Glomerular endothelial cell (primary cell): ENCODE measurements around the gene SPCS1. TPM values are rescaled to one million over a fixed set of nuclear protein-coding genes. Genes with fewer than 3 reads are reported as not detected.
A peak's percentile ranks its signal among the peaks of the same experiment; 100 is the strongest.
"Not testable (repeated sequence)": the region's sequence is repeated elsewhere in the genome, so short reads cannot be mapped to it uniquely, and the experiment has no call there.

Source experiments
- DNase-seq: peaks from one replicate; pipeline ENCODE4 v3.0.0-alpha.2; 2011; ENCODE audit warnings: low read depth, low spot score; ENCODE audit errors: extremely low read depth
- total RNA-seq: library from RNA; depleted of rRNA; stranded (reverse); fragments of >200 nt; gene quantifications from 2 replicates; pipeline ENCODE4 v1.2.3, GENCODE V29; 2015

SPCS1 gene
- total RNA-seq: 156 and 169 TPM in 2 replicates

DNA sequence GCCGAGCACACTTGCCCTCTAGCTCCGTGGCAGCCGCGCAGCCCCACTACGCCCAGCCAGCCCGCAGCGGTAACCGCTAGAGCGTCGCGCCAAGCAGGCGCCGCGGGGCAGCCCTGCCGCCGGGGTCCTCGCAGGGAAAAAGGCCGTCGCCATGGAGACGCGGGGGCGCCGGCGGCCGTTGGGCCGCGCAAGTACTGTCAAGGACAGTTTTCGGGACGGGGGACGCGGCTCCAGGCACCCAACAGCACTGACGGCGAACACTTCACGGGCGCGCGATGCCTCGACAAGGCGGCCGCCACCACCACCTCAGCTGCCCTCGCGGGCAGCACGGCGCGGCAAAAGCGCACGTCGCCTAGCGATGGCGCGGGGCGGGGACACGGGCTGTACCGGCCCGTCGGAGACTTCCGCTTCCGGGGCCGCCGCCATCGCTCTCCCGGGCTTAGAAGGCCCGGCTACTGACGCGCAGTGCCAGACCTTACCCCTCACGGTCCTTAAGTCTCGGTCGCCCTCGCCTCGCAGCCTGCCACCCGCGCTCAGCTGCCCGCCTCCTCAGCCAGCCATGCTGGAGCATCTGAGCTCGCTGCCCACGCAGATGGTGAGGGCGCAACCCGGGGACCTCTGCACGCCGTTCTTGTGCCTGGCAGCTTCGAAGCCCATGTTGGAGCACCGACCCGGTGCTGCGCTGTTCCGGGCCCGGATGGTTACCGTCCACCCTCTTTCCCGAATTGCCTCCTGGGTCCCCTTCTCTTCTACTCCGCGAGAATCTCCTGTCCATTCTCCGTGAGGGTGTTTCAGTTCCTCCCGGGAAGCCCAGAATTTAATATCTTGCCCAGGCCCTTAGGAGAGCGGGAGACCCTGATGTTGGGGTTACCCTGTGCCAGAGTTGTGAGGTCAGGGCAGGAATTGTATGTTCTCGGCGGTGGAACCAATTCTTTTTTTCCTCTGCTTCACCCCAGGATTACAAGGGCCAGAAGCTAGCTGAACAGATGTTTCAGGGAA lies at the start of gene SPCS1, which contains the start of gene GLT8D1:
SPCS1 (plus strand) TSS at position 419 of the 999 bp plus-strand sequence; CDS start at position 560, 141 bp downstream.
GLT8D1 (minus strand) TSS at position 104 of the 999 bp plus-strand sequence. CDS start 5,331 bp downstream, outside the sequence.
- no peak for DNase-seq

DNA sequence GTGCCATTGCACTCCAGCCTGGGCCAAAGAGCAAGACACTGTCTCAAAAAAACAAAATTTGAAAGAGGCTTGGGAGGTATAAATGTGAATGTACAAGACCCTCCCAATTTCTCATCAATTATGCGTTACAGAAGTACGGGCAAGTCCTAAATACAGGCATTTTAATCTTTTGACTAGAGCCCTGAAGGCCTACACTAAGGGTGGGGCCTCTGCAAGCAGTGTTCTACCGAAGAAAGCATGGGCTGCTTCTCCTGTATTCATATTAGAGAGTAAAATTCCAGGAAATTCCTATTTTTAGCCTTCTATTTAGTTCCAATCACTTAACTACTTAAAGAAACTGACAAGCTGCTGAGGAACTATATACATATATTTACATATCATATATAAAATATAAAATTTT lies 45.9 kb upstream of the SPCS1 start:
- no peak for DNase-seq

DNA sequence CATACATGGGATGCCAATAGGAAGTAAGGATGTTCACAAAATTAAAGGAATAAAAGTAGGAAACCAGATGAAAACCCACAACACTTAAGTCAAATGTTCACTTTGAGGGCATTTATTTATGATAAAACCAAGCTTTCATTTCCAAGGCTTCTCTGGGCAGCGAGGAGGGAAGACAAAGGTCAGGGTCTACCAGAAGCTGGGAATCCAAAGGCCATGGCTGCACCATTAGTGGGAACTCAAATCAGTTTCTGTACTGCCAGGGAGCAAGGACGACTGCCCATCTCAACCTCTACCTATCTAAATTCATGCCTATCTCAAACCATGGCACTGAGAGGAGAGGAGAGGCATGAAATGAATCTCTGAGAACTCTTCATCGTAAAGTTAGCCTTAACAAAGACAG lies 42.8 kb upstream of the SPCS1 start:
- no peak for DNase-seq

DNA sequence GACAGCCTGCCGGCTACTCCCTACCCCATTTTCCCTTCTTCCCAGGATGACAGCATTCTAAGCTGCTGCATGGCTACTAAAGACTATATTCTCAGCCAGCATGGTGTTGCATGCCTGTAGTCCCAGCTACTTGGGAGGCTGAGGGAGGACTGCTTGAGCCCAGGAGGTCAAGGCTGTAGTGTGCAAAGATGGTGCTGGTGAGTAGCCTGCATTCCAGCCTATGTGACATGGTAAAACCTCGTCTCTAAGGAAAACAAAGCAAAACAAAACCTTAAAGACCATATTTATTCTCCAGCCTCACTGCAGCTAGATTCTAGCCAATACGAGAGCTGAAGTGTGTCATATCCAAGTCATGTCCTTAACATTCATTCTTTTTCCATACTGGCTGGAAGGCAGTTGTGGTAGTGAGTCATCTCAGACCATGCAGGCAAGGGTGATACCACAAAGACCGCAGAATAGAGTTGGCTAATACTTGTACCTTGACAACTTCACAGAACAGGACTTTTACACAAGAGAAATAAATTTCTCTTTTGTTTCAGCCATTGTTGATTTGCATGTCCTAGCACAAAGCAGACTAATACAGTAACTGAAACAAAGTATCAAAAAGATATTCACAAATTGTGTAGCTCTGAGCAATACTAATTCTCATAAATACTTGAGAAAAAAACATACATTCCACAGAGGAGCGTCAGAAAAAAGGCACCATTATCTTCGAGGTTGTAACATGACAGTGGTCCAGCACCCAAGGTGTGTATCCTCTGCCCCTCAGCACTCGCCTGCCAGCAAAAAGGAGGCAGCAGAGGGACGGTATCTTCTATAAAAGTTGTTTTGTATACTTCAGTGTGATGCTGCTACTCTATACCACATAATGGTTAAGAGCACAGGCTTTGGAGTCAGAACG lies 35.0 kb upstream of the SPCS1 start:
- DNase-seq: peak; percentile 88

DNA sequence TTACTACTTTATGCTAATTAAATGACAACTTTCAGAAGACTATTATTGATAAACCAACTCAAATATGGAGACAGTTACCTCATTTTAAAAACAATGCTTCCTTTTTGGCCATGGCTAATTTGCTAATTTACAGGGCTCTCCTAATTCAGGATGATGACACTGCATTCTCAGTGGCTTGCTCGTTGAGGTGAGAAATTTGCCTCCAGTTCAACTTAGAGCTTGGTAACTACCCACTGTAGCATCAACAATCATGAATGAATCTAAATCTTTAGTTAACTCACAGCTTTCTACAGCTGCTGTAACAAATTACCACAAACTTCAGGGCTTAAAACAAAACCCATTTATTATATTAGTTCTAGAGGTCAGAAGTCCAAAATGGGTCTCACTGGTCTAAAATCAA lies 34.2 kb upstream of the SPCS1 start:
- no peak for DNase-seq

DNA sequence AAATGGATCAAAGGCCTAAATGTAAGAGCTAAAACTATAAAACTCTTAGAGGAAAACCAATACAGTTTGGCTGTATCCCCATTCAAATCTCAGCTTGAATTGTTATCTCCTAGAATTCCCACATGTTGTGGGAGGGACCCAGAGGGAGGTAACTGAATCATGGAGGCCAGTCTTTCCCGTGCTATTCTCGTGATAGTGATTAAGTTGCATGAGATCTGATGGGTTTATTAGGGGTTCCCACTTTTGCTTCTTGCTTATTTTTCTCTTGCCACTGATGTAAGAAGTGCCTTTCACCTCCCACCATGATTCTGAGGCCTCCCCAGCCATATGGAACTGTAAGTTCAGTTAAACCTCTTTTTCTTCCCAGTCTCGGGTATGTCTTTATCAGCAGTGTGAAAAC lies 29.7 kb upstream of the SPCS1 start:
- DNase-seq: not testable (repeated sequence)

DNA sequence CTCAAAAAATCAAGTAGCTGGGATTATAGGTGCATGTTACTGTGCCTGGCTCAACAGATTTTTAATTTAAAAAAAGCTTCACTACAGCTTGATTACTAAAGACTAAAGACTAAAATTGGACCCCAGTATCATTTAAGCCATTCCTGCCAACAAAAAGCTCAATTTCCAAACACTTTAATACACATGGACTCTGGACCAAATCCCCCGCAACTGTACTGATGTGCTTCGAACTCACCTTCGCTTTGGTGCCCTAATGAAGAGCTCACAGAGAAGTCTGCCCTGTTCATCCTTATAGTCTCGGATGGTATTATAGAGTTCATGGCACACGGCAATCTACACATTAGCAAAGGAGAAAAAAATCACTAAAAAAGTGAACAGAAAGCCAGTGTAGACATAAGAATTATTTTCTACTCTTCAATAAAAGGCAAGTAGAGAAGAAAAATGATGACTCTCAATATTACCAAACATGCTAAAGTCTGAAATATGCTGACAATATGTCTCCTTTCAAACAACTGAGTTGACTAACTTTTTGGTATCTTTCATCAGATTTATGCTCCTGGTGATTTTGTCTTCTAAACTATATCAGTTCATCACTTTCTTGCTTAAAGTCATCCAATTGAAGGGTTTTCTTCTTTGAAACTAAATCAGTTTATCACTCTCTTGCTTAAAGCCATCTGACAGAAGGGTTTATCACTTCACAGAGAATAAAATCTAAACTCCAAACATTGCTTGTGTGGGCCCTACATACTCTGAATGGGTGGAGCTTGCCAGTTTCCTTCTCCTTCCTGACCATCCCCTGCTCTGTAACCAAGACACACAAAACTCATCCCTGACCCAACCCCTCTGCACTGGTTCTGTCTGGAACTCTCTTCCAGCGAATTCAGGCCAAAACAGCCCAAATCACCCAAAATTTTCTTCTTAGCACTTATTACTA lies 27.4 kb upstream of the SPCS1 start:
- DNase-seq: no peak

DNA sequence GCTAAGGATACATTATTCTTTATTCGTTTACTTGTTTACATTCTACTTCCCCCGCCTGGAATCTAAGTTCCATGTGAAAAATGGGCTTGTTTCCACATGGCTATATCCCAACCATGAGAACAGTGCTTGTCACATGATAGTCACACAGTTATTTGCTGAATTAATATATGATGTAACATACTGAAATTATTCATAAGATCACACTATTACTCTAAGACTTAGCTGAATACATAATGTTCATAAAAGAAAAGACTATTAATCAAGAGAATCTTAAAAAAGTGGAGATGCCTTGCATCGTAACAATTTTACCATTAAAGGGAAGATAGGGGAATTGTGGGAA lies 26.7 kb upstream of the SPCS1 start:
- no peak for DNase-seq

DNA sequence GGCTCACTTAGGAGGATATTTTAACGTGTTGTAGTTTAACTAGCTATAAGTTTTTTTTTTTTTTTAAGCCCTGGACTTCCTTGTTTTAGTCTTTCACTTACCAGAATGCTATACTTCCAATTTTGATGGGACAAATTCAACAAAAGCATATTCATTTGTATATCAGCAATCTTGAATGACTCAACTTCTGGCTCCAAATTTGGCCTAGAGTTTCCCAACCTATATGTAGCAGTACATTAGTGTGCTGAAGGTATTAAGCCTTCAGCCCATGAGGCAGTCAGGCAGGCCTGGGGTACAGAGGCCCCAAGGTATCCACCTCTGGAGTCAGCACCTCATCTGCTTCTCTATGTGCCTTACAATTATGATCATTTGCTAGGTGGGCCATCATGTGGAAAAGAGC lies 26.1 kb upstream of the SPCS1 start:
- no peak for DNase-seq

DNA sequence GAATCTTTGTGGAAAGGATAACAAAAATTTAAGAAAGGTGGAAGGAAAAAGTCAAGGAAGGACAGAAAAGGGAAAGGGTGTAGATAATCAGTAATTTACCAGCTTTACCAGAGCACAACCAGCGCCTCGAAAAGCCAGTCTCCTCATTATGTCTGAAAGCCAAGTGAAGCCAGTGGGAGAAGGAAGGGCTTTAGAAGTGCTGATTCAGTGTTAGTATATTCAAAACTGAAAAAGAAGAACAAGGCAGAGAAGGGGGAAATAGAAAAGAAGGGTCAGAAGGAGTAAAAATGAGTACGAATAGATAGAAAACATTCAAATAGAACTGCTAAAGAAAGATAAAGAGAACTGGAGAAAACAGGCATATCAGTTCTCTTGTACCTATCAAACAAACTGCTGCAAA lies 24.3 kb upstream of the SPCS1 start:
- no peak for DNase-seq

DNA sequence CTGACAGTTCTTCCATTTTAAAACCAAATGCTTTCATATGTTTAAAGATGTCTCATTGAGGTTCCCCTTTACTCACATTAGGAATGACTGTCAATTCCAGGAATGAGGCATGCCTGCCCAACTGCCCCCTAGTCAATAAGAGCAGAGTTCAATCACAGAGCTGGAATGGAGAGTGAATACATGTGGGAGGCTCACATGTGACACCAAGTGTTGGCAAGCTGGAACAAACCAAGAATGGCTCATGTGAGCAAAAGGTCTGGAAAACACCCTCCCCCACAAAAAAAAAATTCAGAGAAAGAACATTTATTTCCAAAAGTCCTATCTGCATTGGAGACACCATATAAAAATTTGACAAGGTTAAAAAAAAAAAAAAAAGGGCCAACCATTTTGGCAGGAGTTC lies 23.9 kb upstream of the SPCS1 start:
- no peak for DNase-seq

DNA sequence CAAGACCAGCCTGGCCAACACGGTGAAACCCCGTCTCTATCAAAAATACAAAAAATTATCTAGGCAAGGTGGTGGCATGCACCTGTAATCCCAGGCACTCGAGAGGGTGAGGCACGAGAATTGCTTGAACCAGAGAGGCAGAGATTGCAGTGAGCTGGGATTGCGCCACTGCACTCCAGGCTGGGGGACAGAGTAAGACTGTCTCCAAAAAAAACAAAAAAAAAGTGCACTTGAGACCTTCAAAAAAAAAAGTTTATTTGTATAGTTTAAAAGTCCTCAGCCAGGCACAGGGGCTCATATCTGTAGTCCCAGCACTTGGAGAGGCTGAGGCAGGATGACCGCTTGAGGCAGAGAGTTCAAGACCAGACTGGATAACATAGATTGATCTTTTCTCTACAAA lies 22.3 kb upstream of the SPCS1 start:
- no peak for DNase-seq

DNA sequence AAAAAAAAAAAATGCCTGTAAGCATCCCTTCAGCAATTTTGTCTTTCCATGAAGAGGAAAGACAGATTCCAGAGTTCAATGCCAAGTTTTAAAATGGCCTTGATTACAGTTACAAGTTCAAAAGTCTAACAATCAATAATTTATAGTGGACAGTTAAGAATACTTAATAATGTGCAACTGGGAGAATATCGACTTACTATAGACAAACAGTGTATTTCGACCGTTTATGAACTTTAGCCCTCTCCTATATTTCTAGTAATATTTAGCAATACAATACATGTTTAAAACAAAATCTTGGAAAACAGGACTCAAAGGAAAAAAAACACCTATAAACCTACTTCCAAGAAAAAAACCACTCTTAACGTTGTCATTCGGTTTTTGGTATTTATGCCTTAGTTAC lies 21.7 kb upstream of the SPCS1 start:
- no peak for DNase-seq

DNA sequence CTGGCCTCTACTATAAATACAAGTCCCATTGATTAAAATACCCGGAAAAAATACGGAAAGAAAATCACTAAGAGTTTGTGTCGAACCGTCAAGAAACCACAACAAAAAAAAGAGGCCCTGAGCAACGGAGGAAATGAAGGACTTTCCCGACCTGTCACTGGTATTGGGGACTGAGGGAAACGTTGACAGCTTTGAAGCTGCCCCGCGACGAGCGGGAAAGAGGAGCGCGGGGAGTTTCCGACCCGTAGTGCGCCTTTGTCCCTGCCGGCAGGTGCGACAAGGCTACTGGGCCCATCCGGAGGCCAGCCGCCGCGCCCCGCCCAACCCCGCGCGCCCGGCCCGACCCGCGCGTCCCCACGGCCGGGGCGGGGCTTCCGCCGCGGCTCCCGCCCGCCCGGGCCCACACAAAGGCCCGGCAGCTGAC lies 20.6 kb upstream of the SPCS1 start:
- no peak for DNase-seq

DNA sequence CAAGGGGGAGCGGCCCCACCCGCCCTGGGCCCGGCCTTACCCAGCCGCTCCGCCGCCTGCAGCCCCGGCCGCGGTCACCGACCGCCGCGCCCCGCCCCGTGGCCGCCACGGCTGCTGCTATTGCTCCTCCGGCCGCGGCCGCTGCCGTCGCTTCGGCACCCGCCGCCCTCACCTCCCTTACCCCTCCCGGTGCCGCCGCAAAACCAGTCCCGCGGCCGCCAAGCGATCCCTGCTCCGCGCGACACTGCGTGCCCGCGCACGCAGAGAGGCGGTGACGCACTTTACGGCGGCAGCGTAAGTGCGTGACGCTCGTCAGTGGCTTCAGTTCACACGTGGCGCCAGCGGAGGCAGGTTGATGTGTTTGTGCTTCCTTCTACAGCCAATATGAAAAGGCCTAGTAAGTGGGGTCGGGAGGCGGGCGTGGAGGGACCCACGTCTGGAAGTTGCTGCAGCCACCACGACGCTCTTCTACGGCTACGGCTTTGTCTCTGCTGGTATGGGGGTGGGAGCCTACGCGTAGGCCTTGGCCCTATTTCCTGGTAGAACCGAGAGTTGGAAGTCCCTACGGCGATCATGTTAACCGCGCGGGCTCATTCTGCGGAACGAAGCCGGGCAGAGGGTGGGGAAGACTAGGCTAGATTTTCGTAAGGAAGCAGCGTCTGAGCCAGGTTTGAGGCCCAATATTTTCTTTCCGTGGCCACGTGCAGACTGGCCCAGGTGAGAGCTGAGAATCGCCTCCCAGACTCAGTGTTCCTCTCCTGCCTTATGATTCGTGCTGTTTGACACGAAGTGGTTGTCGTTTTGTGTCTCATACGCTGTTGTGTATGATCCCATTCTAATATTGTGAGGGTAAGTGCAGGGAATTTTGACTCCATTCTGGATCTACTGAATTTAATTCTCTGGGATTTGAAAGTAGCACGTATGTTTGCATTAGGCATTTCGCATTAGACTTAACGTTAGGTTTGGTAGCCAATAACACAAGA lies 19.9 kb upstream of the SPCS1 start, which contains the start of the genes GNL3 and PBRM1:
GNL3 (plus strand) TSS at position 324 of the 983 bp plus-strand sequence; CDS start at position 385, 61 bp downstream.
PBRM1 (minus strand) TSS at position 205 of the 983 bp plus-strand sequence.
- peak; percentile 57 for DNase-seq

DNA sequence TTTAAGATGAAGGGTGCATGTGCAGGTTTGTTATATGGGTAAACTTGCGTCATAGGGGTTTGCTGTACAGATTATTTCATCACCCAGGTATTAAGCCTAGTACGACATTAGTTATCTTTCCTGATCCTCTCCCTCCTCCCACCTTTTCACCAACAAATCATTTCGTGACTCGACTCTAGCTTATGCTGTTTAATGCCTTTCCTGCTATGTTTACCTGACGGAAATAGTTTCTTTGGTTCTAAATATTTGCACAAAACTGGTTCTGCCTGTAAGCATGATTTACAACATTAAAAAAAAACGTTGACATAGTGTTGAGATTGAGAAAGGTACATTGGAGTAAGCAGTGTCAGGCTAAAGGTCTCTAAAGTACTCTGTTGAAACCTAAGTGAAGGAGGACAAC lies 17.6 kb upstream of the SPCS1 start:
- DNase-seq: no peak

DNA sequence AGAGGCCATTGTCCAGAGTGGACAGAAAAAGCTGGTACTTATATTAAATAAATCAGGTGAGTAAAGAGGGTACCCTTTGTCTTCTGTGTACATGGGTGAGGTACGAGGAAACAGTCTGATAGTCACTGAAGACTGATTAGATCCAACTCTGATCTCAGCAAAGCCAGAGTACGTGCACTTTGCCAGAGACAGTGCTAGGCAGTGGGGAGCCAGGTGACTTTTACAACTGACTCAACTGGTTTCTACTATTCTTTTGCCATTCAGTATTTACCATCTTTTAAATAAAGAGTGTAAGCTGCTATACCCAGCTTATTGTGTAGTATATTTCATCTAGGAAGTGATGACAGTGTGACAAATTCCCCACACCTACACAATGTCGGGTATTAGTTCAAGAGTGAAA lies 16.8 kb upstream of the SPCS1 start:
- DNase-seq: no peak

DNA sequence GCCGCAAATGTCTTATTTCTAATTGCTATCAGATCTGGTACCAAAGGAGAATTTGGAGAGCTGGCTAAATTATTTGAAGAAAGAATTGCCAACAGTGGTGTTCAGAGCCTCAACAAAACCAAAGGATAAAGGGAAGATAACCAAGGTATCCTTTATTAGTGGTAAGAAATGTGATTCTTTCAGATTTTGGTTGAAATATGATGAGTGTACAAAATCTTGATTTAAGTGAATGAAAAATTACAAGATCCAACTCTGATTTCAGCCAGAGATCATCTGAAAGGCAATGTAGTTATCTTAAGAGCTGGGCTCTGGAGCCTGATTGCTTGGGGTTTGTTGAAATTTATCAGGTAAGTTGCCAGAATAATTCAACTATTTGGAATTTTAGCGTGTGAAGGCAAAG lies 15.3 kb upstream of the SPCS1 start:
- DNase-seq: no peak

DNA sequence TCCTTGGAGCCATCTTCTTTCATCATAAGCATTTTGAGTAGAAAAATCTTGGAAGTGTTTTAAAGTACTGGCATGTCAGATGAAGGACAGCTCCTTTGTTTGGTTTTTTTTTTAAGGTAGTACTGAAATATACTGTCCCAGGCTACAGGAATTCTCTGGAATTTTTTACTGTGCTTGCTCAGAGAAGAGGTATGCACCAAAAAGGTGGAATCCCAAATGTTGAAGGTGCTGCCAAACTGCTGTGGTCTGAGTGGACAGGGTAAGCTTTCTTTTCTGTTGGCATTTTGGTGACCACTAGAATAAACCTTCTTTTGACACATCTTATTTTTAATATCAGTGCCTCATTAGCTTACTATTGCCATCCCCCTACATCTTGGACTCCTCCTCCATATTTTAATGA lies 12.8 kb upstream of the SPCS1 start:
- DNase-seq: no peak
